Erythroblast (primary cell): ENCODE data around the gene SEPTIN5.

Source experiments
- GATA1 ChIP-seq: IDR thresholded peaks from 2 replicates; pipeline ENCODE4 v1.6.1; 2011; ENCODE audit warnings: low read depth, mild to moderate bottlenecking, control low read depth, low read length, moderate library complexity
- POLR2A ChIP-seq: IDR thresholded peaks from 2 replicates; pipeline ENCODE4 v1.6.1; 2011; ENCODE audit warnings: mild to moderate bottlenecking, low read length

GRCh38 chr22:19704355-19705015 lies 9.8 kb upstream of the SEPTIN5 start:
- TF ChIP-seq POLR2A (no peak), GATA1 (no peak)
